ENCODE data around the gene LMF1. TPM values are rescaled to one million over a fixed set of nuclear protein-coding genes. Genes with fewer than 3 reads are reported as not detected.

LMF1 gene
- total RNA-seq, 1 donor from 2014 or later, result 24.6 TPM

- H3K4me1 Mint-ChIP-seq (ENCODE audit: unreplicated experiment), result no peaks in the 10 kb centered on the region
- no peaks in the 10 kb centered on the region for H3K27me3 Mint-ChIP-seq (ENCODE audit: unreplicated experiment)
- TF ChIP-seq CTCF (IDR thresholded peaks at IDR 0.05), result no peak
- peaks cover 10% of the 10 kb centered on the region for H3K36me3 Mint-ChIP-seq (ENCODE audit: unreplicated experiment)
- DNase-seq (ENCODE audit: extremely low spot score, unreplicated experiment), result no peak
- no peak overlapping the region for H3K27ac Mint-ChIP-seq (ENCODE audit: unreplicated experiment)
- H3K4me3 Mint-ChIP-seq (ENCODE audit: unreplicated experiment), result no peak overlapping the region
- H3K9me3 Mint-ChIP-seq (ENCODE audit: unreplicated experiment), result no peaks in the 10 kb centered on the region
These were observed 99.0 kb downstream of the LMF1 start for GRCh38 chr16:871562-872345.

GRCh38 chr16:870856-871561 is 99.8 kb downstream of the LMF1 start:
- no peaks in the 10 kb centered on the region for H3K27me3 Mint-ChIP-seq (ENCODE audit: unreplicated experiment)
- TF ChIP-seq CTCF (IDR thresholded peaks at IDR 0.05), result no peak
- no peak for DNase-seq (ENCODE audit: extremely low spot score, unreplicated experiment)
- no peak overlapping the region for H3K4me3 Mint-ChIP-seq (ENCODE audit: unreplicated experiment)
- H3K36me3 Mint-ChIP-seq (ENCODE audit: unreplicated experiment), result peaks cover 12% of the 10 kb centered on the region
- no peaks in the 10 kb centered on the region for H3K4me1 Mint-ChIP-seq (ENCODE audit: unreplicated experiment)
- H3K27ac Mint-ChIP-seq (ENCODE audit: unreplicated experiment), result no peak overlapping the region
- H3K9me3 Mint-ChIP-seq (ENCODE audit: unreplicated experiment), result no peaks in the 10 kb centered on the region

- Mint-ChIP-seq H3K4me1 (ENCODE audit: unreplicated experiment) (no peaks in the 10 kb centered on the region), H3K27ac (ENCODE audit: unreplicated experiment) (no peak overlapping the region), H3K27me3 (ENCODE audit: unreplicated experiment) (no peaks in the 10 kb centered on the region), H3K4me3 (ENCODE audit: unreplicated experiment) (no peak overlapping the region), H3K36me3 (ENCODE audit: unreplicated experiment) (peaks cover 12% of the 10 kb centered on the region), H3K9me3 (ENCODE audit: unreplicated experiment) (no peaks in the 10 kb centered on the region)
- no peak for DNase-seq (ENCODE audit: extremely low spot score, unreplicated experiment)
- no peak for TF ChIP-seq CTCF (IDR thresholded peaks at IDR 0.05)
These were observed 100.8 kb downstream of the LMF1 start for GRCh38 chr16:869823-870641.

- Mint-ChIP-seq H3K4me3 (ENCODE audit: unreplicated experiment) (no peak overlapping the region), H3K27me3 (ENCODE audit: unreplicated experiment) (no peaks in the 10 kb centered on the region), H3K36me3 (ENCODE audit: unreplicated experiment) (peaks cover 12% of the 10 kb centered on the region), H3K27ac (ENCODE audit: unreplicated experiment) (no peak overlapping the region), H3K9me3 (ENCODE audit: unreplicated experiment) (no peaks in the 10 kb centered on the region), H3K4me1 (ENCODE audit: unreplicated experiment) (no peaks in the 10 kb centered on the region)
- no peak for TF ChIP-seq CTCF (IDR thresholded peaks at IDR 0.05)
- DNase-seq (ENCODE audit: extremely low spot score, unreplicated experiment), result no peak
These were observed 101.7 kb downstream of the LMF1 start for GRCh38 chr16:868846-869822.

All from osteocyte (in vitro differentiated cells).